GM21515 (cell line): ENCODE data around the gene PGM2.
"Not testable (repeated sequence)": the region's sequence is repeated elsewhere in the genome, so short reads cannot be mapped to it uniquely, and the experiment has no call there.

Experiments
- ATAC-seq: cut with Tn5 transposase; IDR thresholded peaks from one replicate; pipeline ENCODE4 v1.9.1; 2021; ENCODE audit not compliant: unreplicated experiment

PGM2 gene

GRCh38 chr4:37826295-37827029 is at the start of gene PGM2:
PGM2 (plus strand) TSS chr4:37826686; CDS start chr4:37826733, 47 bp downstream.
- ATAC-seq: peak; percentile 98

GRCh38 chr4:37779896-37780295 is 46.6 kb upstream of the PGM2 start:
- no peak for ATAC-seq

GRCh38 chr4:37780444-37781130 is 45.9 kb upstream of the PGM2 start:
- ATAC-seq: no peak

DNA sequence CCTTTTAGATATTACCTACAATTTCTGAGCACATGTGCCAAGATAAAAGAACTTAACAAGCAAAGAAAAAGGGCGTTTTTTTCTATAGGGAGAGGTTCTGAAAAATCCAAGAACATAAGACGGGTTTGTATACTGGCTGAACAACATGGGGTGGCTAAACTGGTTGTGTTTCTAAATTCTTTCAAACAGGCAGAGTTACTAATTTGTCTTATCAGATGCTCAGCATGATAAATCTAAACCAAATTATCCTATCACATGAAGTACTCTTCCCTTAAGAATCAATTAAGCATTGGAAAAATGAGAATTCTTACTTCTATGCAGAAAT is 45.4 kb upstream of the PGM2 start:
- no peak for ATAC-seq

- ATAC-seq: not testable (repeated sequence)
Observed at GRCh38 chr4:37786267-37786666, 40.2 kb upstream of the PGM2 start.

DNA sequence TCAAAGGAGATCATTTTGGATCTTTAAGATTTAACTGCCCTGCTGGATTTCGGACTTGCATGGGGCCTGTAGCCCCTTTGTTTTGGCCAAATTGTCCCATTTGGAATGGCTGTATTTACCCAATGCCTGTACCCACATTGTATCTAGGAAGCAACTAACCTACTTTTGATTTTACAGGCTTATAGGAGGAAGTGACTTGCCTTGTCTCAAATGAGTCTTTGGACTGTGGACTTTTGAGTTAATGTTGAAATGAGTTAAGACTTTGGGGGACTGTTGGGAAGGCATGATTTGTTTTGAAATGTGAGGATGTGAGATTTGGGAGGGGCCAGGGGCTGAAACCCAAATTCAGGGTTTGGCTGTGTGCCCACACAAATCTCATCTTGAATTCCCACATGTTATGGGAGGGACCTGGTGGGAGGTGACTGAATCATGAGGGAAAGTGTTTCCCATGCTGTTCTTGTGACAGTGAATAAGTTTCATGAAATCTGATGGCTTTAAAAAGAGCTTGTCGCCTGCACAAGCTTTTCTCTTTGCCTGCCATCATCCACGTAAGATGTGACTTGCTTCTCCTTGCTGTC is 38.5 kb upstream of the PGM2 start:
- not testable (repeated sequence) for ATAC-seq

- ATAC-seq: no peak
Observed at GRCh38 chr4:37788819-37789218, 37.7 kb upstream of the PGM2 start.

GRCh38 chr4:37792241-37792640 is 34.2 kb upstream of the PGM2 start:
- no peak for ATAC-seq

DNA sequence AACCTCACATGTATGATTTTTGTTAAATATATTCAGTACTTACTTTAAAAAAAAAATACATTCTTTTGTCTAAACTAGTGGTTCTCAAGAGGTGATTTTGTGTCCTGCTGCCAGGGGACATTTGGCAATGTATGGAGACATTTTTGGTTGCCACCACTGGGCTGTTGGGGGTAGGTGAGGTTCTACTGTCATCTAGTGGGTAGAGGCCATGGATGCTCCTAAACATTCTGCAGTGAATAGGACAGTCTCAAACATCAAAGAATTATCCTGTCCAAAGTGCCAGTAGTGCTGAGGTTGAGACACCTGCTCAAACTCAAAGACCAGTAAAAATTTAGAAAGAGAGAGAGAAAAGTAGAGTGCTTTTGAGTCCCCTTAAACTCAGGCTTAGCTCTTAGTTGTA is 32.9 kb upstream of the PGM2 start:
- ATAC-seq: no peak

DNA sequence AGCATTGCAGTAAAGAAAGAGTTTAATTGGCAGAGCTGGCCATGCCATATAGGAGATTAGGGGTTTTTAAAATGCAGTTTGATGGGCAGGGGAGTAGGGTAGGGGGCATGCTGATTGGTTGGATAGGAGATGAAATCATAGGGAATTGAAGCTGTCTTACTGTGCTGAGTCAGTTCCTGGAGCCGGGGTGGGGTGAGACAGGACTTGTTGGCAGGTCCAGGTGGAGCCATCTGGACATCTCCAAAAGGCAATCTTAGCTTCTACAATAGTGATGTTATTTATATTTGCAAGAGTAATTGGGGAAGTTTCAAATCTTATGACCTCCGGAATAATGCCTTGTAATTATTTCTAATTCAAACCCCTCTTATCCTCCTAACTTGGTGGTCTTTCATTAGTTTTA is 32.4 kb upstream of the PGM2 start:
- no peak for ATAC-seq

DNA sequence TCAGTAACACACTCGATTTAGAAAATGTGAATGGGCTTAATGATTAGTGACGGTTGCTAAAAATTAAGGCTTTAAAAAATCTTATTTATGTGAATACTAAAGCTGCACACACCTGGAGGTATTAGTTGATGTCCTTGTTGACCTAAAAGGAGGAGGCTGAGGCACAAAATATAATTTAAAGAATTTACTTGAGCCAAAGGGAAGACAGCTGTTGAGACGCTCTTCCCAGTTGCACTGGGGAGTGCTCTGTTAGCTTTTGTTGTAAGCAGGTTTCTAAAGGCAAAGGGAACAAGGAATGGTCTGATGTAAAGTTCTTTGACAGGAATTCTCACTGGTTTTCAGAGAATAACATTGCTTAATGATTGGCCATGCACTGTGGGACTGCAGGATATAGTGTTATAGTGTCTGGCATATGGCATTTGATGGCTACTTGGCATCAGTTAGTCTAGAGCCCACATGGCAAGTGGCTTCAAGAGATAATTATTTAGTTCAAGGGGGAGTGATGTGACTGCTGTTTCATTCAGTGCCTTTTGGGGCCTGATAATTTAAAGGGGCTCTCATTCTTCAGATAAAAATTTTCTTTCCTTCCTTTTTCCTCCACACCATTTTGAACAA is 30.8 kb upstream of the PGM2 start:
- no peak for ATAC-seq

- ATAC-seq: no peak
Observed at GRCh38 chr4:37797374-37797773, 29.1 kb upstream of the PGM2 start.

- no peak for ATAC-seq
Observed at GRCh38 chr4:37797923-37798322, 28.6 kb upstream of the PGM2 start.

GRCh38 chr4:37798616-37799015 is 27.9 kb upstream of the PGM2 start:
- ATAC-seq: no peak

GRCh38 chr4:37799941-37800554 is 26.4 kb upstream of the PGM2 start:
- no peak for ATAC-seq

GRCh38 chr4:37802068-37802666 is 24.3 kb upstream of the PGM2 start:
- ATAC-seq: no peak

- ATAC-seq: no peak
Observed at GRCh38 chr4:37803348-37803973, 23.0 kb upstream of the PGM2 start.

DNA sequence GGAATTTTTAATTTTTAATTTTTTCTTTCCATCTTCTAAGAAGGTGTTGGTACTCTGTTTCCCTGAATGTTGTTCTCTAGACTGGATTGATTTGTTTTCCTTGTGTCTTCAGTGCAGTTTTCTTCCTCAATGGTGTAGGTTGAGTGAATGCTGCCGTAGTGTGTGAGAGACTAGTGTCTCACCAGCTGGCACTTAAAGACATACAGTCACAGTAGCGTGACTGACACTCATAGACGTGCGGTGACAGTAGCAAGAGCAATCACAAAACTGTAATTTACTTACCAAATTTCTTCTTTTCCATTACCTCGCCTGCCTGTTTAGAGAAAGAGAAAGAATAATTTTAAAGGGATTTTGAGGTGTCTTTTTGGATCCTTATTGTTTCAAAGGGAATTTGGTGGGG is 21.4 kb upstream of the PGM2 start:
- no peak for ATAC-seq

- ATAC-seq: no peak
Observed at GRCh38 chr4:37812713-37813112, 13.8 kb upstream of the PGM2 start.

GRCh38 chr4:37815591-37815990 is 10.9 kb upstream of the PGM2 start:
- no peak for ATAC-seq

DNA sequence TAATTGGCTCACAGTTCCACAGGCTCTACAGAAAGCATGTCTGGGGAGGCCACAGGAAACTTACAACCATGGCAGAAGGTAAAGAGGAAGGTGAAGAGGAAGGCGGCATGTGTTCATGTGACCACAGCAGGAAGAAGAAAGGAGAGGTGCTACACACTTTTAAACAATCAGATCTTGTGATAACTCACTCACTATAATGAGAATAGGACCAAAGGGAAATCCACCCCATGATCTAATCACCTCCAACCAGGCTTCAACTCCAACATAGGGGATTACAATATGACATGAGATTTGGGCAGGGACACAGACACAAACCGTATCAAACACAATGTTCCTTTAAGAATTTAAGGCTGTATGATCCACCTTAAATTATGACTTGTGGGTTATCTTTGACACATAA is 10.5 kb upstream of the PGM2 start:
- ATAC-seq: no peak
